ENCODE data around the gene PRSS48. TPM values are rescaled to one million over a fixed set of nuclear protein-coding genes. Genes with fewer than 3 reads are reported as not detected.
"Not testable (repeated sequence)": the region's sequence is repeated elsewhere in the genome, so short reads cannot be mapped to it uniquely, and the experiment has no call there.

Gene PRSS48
- total and polyA plus RNA-seq, 10 of the 15 experiments (the other 5 are each of a cell fraction or from before 2014, with no cell fraction given) = not detected

DNA sequence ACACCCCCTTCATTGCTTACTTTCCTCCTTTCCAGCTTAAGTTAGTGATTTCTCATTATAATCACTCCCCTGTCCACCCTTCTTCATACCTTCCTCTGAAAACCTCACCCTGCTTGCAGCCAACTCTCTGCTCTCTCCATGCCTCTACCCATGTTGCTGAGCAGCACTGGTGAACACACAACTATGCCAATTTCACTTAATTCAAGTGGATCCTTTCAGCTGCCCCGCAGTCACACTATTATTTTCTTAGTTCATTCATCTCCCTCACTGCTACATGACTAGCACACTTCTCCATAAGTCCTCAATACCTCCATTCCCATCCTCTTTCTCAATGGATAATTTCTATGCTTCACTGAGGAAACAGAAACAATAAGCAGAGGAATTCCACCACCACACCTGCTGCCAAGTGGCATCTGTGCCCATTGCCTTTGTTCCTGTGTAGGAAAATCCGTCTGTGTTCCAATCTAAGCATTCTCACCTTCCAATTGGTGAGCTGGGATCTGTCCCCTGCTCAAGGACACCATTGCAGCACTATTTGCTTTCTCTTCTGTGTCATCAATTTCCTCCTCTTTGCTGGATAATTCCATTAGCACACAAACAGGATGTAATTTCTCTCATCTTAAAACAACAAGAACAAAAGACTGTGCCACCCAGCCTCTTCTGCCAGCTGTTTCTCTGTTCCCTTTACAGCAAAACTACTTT lies 25.2 kb upstream of the PRSS48 start:
- ChIA-PET CTCF (no interaction called here), SMC1A (ENCODE audit: uncharacterized antibody, unreplicated experiment) (no interaction called here), POLR2A (no interaction called here), RAD21 (ENCODE audit: unreplicated experiment) (no interaction called here)
- Histone ChIP-seq H4K20me1 (ENCODE audit: control insufficient read depth, insufficient read depth) (no peaks in the 10 kb centered on the region), H3K4me1 (ENCODE audit: control insufficient read depth, insufficient read depth, low read length) (no peaks in the 10 kb centered on the region), H3K79me2 (ENCODE audit: control insufficient read depth, insufficient read depth, low read length) (no peaks in the 10 kb centered on the region), H3K27ac (ENCODE audit: control insufficient read depth, insufficient read depth) (no peak overlapping the region), H2AFZ (ENCODE audit: control insufficient read depth, low read depth, low read length) (no peak overlapping the region), H3K9me3 (replicated peaks; ENCODE audit: control insufficient read depth, insufficient read depth, low read length) (no peaks in the 10 kb centered on the region), H3K4me2 (ENCODE audit: control insufficient read depth, insufficient read depth) (no peak overlapping the region), H3K9ac (ENCODE audit: control insufficient read depth, insufficient read depth, low read length) (no peak overlapping the region), H3K27me3 (replicated peaks in 1 of 2; ENCODE audit: control insufficient read depth in 2 of 2, insufficient read depth in 2 of 2, low read length in 1 of 2) (no peaks in the 10 kb centered on the region), H3K4me3 (no peak overlapping the region), H3K36me3 (ENCODE audit: control insufficient read depth in 2 of 2, insufficient read depth in 2 of 2, low read length in 1 of 2) (no peaks in the 10 kb centered on the region)
- no peak for DNase-seq (ENCODE audit: low read depth, low spot score)
- 0% methylated on average over 2 of the region's 2 CpGs for WGBS (ENCODE audit: insufficient coverage, insufficient replicate concordance, low lambda C conversion rate, missing lambda C conversion rate)
- BruUV-seq (replicated peaks) = no TSS peak
- no peak for FAIRE-seq
- ATAC-seq = no peak
- TF ChIP-seq, protein P1, sequence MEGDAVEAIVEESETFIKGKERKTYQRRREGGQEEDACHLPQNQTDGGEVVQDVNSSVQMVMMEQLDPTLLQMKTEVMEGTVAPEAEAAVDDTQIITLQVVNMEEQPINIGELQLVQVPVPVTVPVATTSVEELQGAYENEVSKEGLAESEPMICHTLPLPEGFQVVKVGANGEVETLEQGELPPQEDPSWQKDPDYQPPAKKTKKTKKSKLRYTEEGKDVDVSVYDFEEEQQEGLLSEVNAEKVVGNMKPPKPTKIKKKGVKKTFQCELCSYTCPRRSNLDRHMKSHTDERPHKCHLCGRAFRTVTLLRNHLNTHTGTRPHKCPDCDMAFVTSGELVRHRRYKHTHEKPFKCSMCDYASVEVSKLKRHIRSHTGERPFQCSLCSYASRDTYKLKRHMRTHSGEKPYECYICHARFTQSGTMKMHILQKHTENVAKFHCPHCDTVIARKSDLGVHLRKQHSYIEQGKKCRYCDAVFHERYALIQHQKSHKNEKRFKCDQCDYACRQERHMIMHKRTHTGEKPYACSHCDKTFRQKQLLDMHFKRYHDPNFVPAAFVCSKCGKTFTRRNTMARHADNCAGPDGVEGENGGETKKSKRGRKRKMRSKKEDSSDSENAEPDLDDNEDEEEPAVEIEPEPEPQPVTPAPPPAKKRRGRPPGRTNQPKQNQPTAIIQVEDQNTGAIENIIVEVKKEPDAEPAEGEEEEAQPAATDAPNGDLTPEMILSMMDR (IDR thresholded peaks at IDR 0.05 in 2 of 3, conservative IDR thresholded peaks at IDR 0.05 in 1 of 3; ENCODE audit: control insufficient read depth in 2 of 3, extremely low read depth in 1 of 3, insufficient read depth in 1 of 3, low read depth in 3 of 3, low read length in 3 of 3) = no peak
- TF ChIP-seq POLR2AphosphoS5 (IDR thresholded peaks at IDR 0.05; ENCODE audit: low read length) (no peak), CEBPB (IDR thresholded peaks at IDR 0.05; ENCODE audit: borderline replicate concordance in 1 of 2, low read depth in 2 of 2, low read length in 2 of 2) (no peak), RFX5 (IDR thresholded peaks at IDR 0.05; ENCODE audit: low read depth, low read length) (no peak), NR2C2 (IDR thresholded peaks at IDR 0.05; ENCODE audit: borderline replicate concordance, control insufficient read depth, insufficient read length, low read depth) (no peak), YY1 (IDR thresholded peaks at IDR 0.05; ENCODE audit: low read depth, low read length) (no peak)
- intact Hi-C loops (cut with micrococcal nuclease; ENCODE audit: unreplicated experiment) = no loop called here
- in situ Hi-C loops (cut with MboI) = no loop called here

DNA sequence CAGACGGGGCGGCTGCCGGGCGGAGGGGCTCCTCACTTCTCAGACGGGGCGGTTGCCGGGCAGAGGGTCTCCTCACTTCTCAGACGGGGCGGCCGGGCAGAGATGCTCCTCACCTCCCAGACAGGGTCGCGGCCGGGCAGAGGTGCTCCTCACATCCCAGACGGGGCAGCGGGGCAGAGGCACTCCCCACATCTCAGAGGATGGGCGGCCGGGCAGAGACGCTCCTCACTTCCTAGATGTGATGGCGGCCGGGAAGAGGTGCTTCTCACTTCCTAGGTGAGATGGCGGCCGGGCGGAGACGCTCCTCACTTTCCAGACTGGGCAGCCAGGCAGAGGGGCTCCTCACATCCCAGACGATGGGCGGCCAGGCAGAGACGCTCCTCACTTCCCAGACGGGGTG lies 21.7 kb upstream of the PRSS48 start:
- RAD21 ChIA-PET (ENCODE audit: unreplicated experiment); H3K27me3 ChIP-seq (replicated peaks in 1 of 2; ENCODE audit: control insufficient read depth in 2 of 2, insufficient read depth in 2 of 2, low read length in 1 of 2); H3K79me2 ChIP-seq (ENCODE audit: control insufficient read depth, insufficient read depth, low read length); H3K4me3 ChIP-seq; H3K27ac ChIP-seq (ENCODE audit: control insufficient read depth, insufficient read depth); SMC1A ChIA-PET (ENCODE audit: uncharacterized antibody, unreplicated experiment); H3K4me2 ChIP-seq (ENCODE audit: control insufficient read depth, insufficient read depth); H2AFZ ChIP-seq (ENCODE audit: control insufficient read depth, low read depth, low read length); ATAC-seq; H3K9ac ChIP-seq (ENCODE audit: control insufficient read depth, insufficient read depth, low read length); FAIRE-seq; POLR2A ChIA-PET; DNase-seq (ENCODE audit: low read depth, low spot score); CTCF ChIA-PET; H4K20me1 ChIP-seq (ENCODE audit: control insufficient read depth, insufficient read depth); H3K36me3 ChIP-seq (ENCODE audit: control insufficient read depth in 2 of 2, insufficient read depth in 2 of 2, low read length in 1 of 2); H3K4me1 ChIP-seq (ENCODE audit: control insufficient read depth, insufficient read depth, low read length); H3K9me3 ChIP-seq (replicated peaks; ENCODE audit: control insufficient read depth, insufficient read depth, low read length); BruUV-seq (replicated peaks); intact Hi-C loops (cut with micrococcal nuclease; ENCODE audit: unreplicated experiment); in situ Hi-C loops (cut with MboI): not testable (repeated sequence)
- 89% methylated on average over 12 of the region's 28 CpGs for WGBS (ENCODE audit: insufficient coverage, insufficient replicate concordance, low lambda C conversion rate, missing lambda C conversion rate)

DNA sequence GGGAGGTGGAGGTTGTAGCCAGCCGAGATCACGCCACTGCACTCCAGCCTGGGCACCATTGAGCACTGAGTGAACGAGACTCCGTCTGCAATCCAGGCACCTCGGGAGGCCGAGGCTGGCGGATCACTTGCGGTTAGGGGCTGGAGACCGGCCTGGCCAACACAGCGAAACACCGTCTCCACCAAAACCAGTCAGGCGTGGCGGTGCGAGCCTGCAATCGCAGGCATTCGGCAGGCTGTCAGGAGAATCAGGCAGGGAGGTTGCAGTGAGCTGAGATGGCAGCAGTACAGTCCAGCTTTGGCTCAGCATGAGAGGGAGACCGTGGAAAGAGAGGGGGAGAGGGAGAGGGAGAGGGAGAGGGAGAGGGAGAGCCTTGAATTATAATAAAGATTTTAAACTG lies 21.3 kb upstream of the PRSS48 start:
- RAD21 ChIA-PET (ENCODE audit: unreplicated experiment); FAIRE-seq; H3K4me3 ChIP-seq; H3K9ac ChIP-seq (ENCODE audit: control insufficient read depth, insufficient read depth, low read length); BruUV-seq (replicated peaks); intact Hi-C loops (cut with micrococcal nuclease; ENCODE audit: unreplicated experiment); H4K20me1 ChIP-seq (ENCODE audit: control insufficient read depth, insufficient read depth); SMC1A ChIA-PET (ENCODE audit: uncharacterized antibody, unreplicated experiment); DNase-seq (ENCODE audit: low read depth, low spot score); CTCF ChIA-PET; ATAC-seq; in situ Hi-C loops (cut with MboI); POLR2A ChIA-PET; H3K4me1 ChIP-seq (ENCODE audit: control insufficient read depth, insufficient read depth, low read length); H3K4me2 ChIP-seq (ENCODE audit: control insufficient read depth, insufficient read depth); H3K27ac ChIP-seq (ENCODE audit: control insufficient read depth, insufficient read depth); H3K36me3 ChIP-seq (ENCODE audit: control insufficient read depth in 2 of 2, insufficient read depth in 2 of 2, low read length in 1 of 2); H3K27me3 ChIP-seq (replicated peaks in 1 of 2; ENCODE audit: control insufficient read depth in 2 of 2, insufficient read depth in 2 of 2, low read length in 1 of 2); H3K9me3 ChIP-seq (replicated peaks; ENCODE audit: control insufficient read depth, insufficient read depth, low read length); H3K79me2 ChIP-seq (ENCODE audit: control insufficient read depth, insufficient read depth, low read length); H2AFZ ChIP-seq (ENCODE audit: control insufficient read depth, low read depth, low read length): not testable (repeated sequence)
- WGBS (ENCODE audit: insufficient coverage, insufficient replicate concordance, low lambda C conversion rate, missing lambda C conversion rate) = 64% methylated on average over 10 of the region's 17 CpGs

All from GM12878 (cell line).